Right cardiac atrium (tissue), 5 donors: ENCODE data around the gene MED15. TPM values are rescaled to one million over a fixed set of nuclear protein-coding genes. Genes with fewer than 3 reads are reported as not detected.

Experiments
- ATAC-seq, 2 donors: fragments of 200-7000 bp; cut with Tn5 transposase; one replicate each; pipeline versions ENCODE4 v1.8.0 to v1.9.1; 2020; ENCODE audit warnings: moderate library complexity in 2 of 2, mild to moderate bottlenecking in 1 of 2
- DNase-seq, 3 donors: peaks; one replicate each; pipeline ENCODE4 v3.0.0-alpha.2; 2020
- H3K27ac ChIP-seq: one replicate; pipeline ENCODE4 v1.5.1; 2013; ENCODE audit warnings: mild to moderate bottlenecking, low read length, control low read depth, moderate library complexity
- H3K27me3 ChIP-seq: one replicate; pipeline ENCODE4 v1.6.1; 2013; ENCODE audit not compliant: control insufficient read depth, insufficient read depth
- H3K4me1 ChIP-seq: one replicate; pipeline ENCODE4 v1.6.1; 2013; ENCODE audit warnings: low read length; ENCODE audit not compliant: control insufficient read depth, insufficient read depth
- H3K4me3 ChIP-seq: one replicate; pipeline ENCODE4 v1.5.1; 2013; ENCODE audit warnings: low read length, control low read depth
- H3K9me3 ChIP-seq: one replicate; pipeline ENCODE4 v1.6.1; 2013; ENCODE audit warnings: low read length; ENCODE audit not compliant: control insufficient read depth
- WGBS: extraction: QIAGEN DNeasy Blood & Tissue Kit; methylation state at CpG from one replicate; pipeline ENCODE4 v1.1.7; 2013; 5-methylcytosine and 5-hydroxymethylcytosine counted together
- intact Hi-C, 4 donors: fragments of 100-400 bp; cut with DNase I; formaldehyde crosslinking; loops; one replicate each; pipeline versions ENCODE4 v1.11.0 to v1.14.0; 2022 to 2023
- polyA plus RNA-seq: library from polyadenylated mRNA; stranded (reverse); fragments of 200-250 nt; gene quantifications from one replicate; pipeline ENCODE4 v1.2.3, GENCODE V29; 2013
- total RNA-seq, 4 donors: library from RNA; stranded (reverse); fragmentation: NEBNext Ultra II Directional; extraction: Animal tissue kit (Norgen Biotek cat#: 25700); gene quantifications; one replicate each; pipeline ENCODE4 v1.2.1, GENCODE V29; 2021
- donor health status: healthy with polysubstance abuse.
- donor health status: DM: no; HTN: yes; CAD: no.
- donor health status: DM: no; HTN: no; CAD: no.
- donor health status: DM: no; HTN: yes; CAD: no; lungs with severe emphysema.
- donor health status: DM: yes; HTN: yes; CAD: no.

Gene MED15
- total and polyA plus RNA-seq, 5 donors: 30.9 to 53.4 (median 49.5) TPM

GRCh38 chr22:20575724-20576444 is 68.5 kb downstream of the MED15 start:
- H3K27me3 ChIP-seq: no peaks in the 10 kb centered on the region
- no peak for ATAC-seq
- intact Hi-C loops: no loop called here
- peak in 1 of 3 donors; percentile 33 for DNase-seq
- no peaks in the 10 kb centered on the region for H3K9me3 ChIP-seq
- H3K4me3 ChIP-seq: no peak overlapping the region
- WGBS: 91% methylated on average over 6 of the region's 6 CpGs
- no peaks in the 10 kb centered on the region for H3K4me1 ChIP-seq
- no peak overlapping the region for H3K27ac ChIP-seq

GRCh38 chr22:20576445-20576816 is 69.0 kb downstream of the MED15 start:
- Histone ChIP-seq H3K4me1 (no peaks in the 10 kb centered on the region), H3K4me3 (no peak overlapping the region), H3K9me3 (no peaks in the 10 kb centered on the region), H3K27me3 (no peaks in the 10 kb centered on the region), H3K27ac (no peak overlapping the region)
- DNase-seq (peak in 2 of 3 donors; percentile 49 to 54), ATAC-seq (peak in 1 of 2 donors; percentile 20)
- intact Hi-C loops: no loop called here
- 82% methylated on average over 3 of the region's 3 CpGs for WGBS

GRCh38 chr22:20577045-20577444 is 69.6 kb downstream of the MED15 start:
- no peak overlapping the region for H3K27ac ChIP-seq
- H3K4me3 ChIP-seq: no peak overlapping the region
- intact Hi-C loops: no loop called here

GRCh38 chr22:20577549-20577975 is 70.2 kb downstream of the MED15 start:
- no peaks in the 10 kb centered on the region for H3K4me1 ChIP-seq
- no peaks in the 10 kb centered on the region for H3K27me3 ChIP-seq
- 79% methylated on average over 8 of the region's 8 CpGs for WGBS
- peak in 2 of 3 donors; percentile 33 to 73 for DNase-seq
- no peak overlapping the region for H3K27ac ChIP-seq
- H3K4me3 ChIP-seq: no peak overlapping the region
- ATAC-seq: no peak
- intact Hi-C loops: no loop called here
- H3K9me3 ChIP-seq: no peaks in the 10 kb centered on the region

More at GRCh38 chr22:20577045-20577444, 69.6 kb downstream of the MED15 start:
- Histone ChIP-seq H3K4me1 (no peaks in the 10 kb centered on the region), H3K9me3 (no peaks in the 10 kb centered on the region), H3K27me3 (no peaks in the 10 kb centered on the region)
- 50% methylated on average over 1 of the region's 1 CpG for WGBS
- ATAC-seq: peak in 1 of 2 donors; percentile 10
- peak in 1 of 3 donors; percentile 11 for DNase-seq

GRCh38 chr22:20578192-20578591 is 70.8 kb downstream of the MED15 start:
- intact Hi-C loops: no loop called here
- H3K9me3 ChIP-seq: no peaks in the 10 kb centered on the region
- ATAC-seq: no peak
- no peak overlapping the region for H3K4me3 ChIP-seq
- no peak overlapping the region for H3K27ac ChIP-seq
- peak in 2 of 3 donors; percentile 55 to 58 for DNase-seq
- no peaks in the 10 kb centered on the region for H3K4me1 ChIP-seq
- 74% methylated on average over 7 of the region's 7 CpGs for WGBS
- H3K27me3 ChIP-seq: no peaks in the 10 kb centered on the region

GRCh38 chr22:20578707-20579106 is 71.3 kb downstream of the MED15 start:
- no peak overlapping the region for H3K27ac ChIP-seq
- no peak for ATAC-seq
- intact Hi-C loops: no loop called here

GRCh38 chr22:20579273-20580120 is 72.1 kb downstream of the MED15 start:
- DNase-seq: peak in 2 of 3 donors; percentile 35 to 40
- Histone ChIP-seq H3K9me3 (no peaks in the 10 kb centered on the region), H3K27me3 (no peaks in the 10 kb centered on the region), H3K4me3 (no peak overlapping the region), H3K27ac (no peak overlapping the region), H3K4me1 (no peaks in the 10 kb centered on the region)
- intact Hi-C loops: no loop called here
- ATAC-seq: no peak
- 72% methylated on average over 14 of the region's 14 CpGs for WGBS

More at GRCh38 chr22:20578707-20579106, 71.3 kb downstream of the MED15 start:
- 78% methylated on average over 5 of the region's 5 CpGs for WGBS
- DNase-seq: no peak
- no peaks in the 10 kb centered on the region for H3K4me1 ChIP-seq
- H3K27me3 ChIP-seq: no peaks in the 10 kb centered on the region
- H3K9me3 ChIP-seq: no peaks in the 10 kb centered on the region
- no peak overlapping the region for H3K4me3 ChIP-seq

GRCh38 chr22:20580179-20580578 is 72.8 kb downstream of the MED15 start:
- 93% methylated on average over 7 of the region's 7 CpGs for WGBS
- ATAC-seq (no peak), DNase-seq (peak in 1 of 3 donors; percentile 20)
- Histone ChIP-seq H3K27me3 (no peaks in the 10 kb centered on the region), H3K9me3 (no peaks in the 10 kb centered on the region), H3K4me1 (no peaks in the 10 kb centered on the region), H3K4me3 (no peak overlapping the region), H3K27ac (no peak overlapping the region)
- intact Hi-C loops: no loop called here

GRCh38 chr22:20580611-20581502 is 73.4 kb downstream of the MED15 start:
- Histone ChIP-seq H3K9me3 (no peaks in the 10 kb centered on the region), H3K4me3 (no peak overlapping the region), H3K27ac (no peak overlapping the region), H3K27me3 (no peaks in the 10 kb centered on the region), H3K4me1 (no peaks in the 10 kb centered on the region)
- 91% methylated on average over 19 of the region's 19 CpGs for WGBS
- intact Hi-C loops: no loop called here
- ATAC-seq: no peak
- peak in 1 of 3 donors; percentile 30 for DNase-seq

GRCh38 chr22:20581503-20582170 is 74.2 kb downstream of the MED15 start:
- H3K27ac ChIP-seq: no peak overlapping the region
- 90% methylated on average over 7 of the region's 7 CpGs for WGBS
- H3K4me3 ChIP-seq: no peak overlapping the region
- intact Hi-C loops: no loop called here
- DNase-seq (peak in 1 of 3 donors; percentile 31), ATAC-seq (no peak)
- H3K4me1 ChIP-seq: no peaks in the 10 kb centered on the region
- no peaks in the 10 kb centered on the region for H3K27me3 ChIP-seq
- H3K9me3 ChIP-seq: no peaks in the 10 kb centered on the region
